22Rv1 (cell line): Measurements from ENCODE around the gene KLK6.

Experiments used
- H3K27ac ChIP-seq: fragments of 450-650 bp; 2 replicates; pipeline ENCODE4 v1.5.1; 2017
- CTCF ChIP-seq: fragments of 450-650 bp; IDR thresholded peaks from 2 replicates; pipeline ENCODE4 v1.5.1; 2017; ENCODE audit warnings: mild to moderate bottlenecking
- ZFX ChIP-seq: fragments of 450-650 bp; IDR thresholded peaks from 2 replicates; pipeline ENCODE4 v1.6.1; 2017; ENCODE audit warnings: antibody characterized with exemption, borderline replicate concordance

Gene KLK6

GRCh38 chr19:50969413-50969760 lies at the start of gene KLK6:
TSS of gene KLK6 (minus strand) at chr19:50969591. CDS start at chr19:50968104, 1,487 bp downstream.
- TF ChIP-seq CTCF, result no peak
- no peak for TF ChIP-seq ZFX
- H3K27ac ChIP-seq, result no peak within 1 kb of the TSS

DNA sequence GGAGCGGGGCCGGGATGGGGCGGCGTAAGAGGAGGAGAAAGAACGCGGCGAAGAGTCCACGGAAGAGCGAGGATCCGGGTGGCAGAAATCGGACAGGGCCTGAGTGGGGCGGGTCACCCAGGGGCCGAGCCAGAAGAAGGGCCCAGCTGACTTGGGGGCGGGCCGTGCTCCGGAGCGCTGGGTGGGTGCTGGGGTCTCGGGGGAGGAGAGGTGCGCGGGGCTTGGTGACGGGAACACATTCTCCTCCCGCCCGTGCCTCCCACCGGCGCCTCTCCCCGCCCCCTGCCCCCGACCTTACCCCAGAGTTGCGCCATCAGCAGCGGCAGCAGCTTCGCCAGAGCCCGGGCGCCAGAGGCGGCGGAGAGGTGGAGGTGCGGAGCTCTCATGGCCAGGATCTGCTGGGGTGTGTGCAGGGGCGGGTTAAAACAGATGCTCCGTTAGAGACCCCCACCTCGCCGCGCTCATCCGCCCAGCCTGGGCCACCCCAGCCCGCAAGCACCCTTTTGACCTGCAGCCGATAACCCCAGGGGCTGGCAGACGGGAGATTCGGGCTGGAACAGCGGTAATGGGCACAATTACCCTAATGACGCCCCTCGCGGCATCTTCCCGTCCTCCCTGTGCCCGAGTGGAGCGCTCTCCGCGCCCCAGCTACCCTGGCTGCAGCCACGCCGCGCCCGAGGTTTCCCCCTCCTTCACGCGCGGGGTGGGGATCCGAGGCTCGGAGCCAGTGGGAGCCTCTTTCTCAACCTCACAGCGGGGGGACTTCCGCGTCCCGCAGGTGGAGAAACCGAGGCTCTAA lies 49.6 kb upstream of the KLK6 start:
- no peak for TF ChIP-seq ZFX
- TF ChIP-seq CTCF, result no peak
- H3K27ac ChIP-seq, result no peak overlapping the region

- TF ChIP-seq ZFX (no peak), CTCF (peak; percentile 96)
- no peak overlapping the region for H3K27ac ChIP-seq
Observed at GRCh38 chr19:51016798-51017683, 47.6 kb upstream of the KLK6 start.

DNA sequence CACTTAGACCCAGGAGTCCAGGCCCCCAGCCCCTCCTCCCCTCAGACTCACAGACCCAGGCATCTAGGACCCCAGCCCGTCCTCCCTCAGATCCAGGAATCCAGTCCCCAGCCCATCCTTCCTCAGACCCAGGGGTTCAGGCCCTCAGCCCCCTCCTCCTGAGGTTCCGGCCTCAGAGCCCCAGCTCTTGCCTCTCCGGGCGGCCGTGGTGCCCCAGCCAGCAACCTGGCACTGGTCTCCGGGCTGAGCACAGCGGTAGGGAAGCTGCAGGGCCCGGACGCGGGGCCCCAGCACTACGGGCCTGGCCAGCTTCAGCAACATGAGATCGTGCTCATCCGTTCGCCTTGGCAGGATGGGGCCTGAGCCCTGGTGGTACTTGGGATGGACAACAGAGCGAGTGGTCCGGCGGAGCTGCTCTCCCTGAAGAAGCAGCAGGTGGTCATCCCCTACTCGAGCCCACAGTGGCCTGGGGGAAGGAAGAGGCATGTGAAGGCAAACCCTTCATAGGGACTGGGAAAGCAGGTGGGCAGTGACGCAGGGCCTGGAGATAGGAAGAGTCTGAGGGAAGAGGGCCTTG lies 46.4 kb upstream of the KLK6 start:
- no peak overlapping the region for H3K27ac ChIP-seq
- TF ChIP-seq CTCF, result no peak

DNA sequence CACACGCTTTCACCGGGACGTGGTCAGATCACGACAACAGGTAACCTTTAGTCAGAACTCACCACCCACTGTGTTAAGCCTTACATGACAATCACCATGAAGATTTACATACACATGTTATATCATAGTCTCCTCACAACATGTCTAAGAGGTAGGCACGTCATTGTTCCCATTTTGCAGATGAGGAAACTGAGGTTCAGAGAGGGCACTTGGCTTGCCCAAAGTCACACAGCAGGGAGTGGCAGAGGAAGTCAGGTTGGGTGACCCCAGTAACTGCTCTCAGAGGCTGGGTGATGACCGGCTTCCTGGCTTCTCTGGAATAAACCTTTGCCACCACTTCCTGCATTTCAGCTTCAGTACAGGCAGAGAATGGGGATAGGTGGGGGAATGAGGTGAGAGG lies 44.9 kb upstream of the KLK6 start:
- TF ChIP-seq CTCF (no peak), ZFX (no peak)
- no peak overlapping the region for H3K27ac ChIP-seq

GRCh38 chr19:51012661-51013190 lies 43.3 kb upstream of the KLK6 start:
- no peak for TF ChIP-seq ZFX
- no peak for TF ChIP-seq CTCF

More at GRCh38 chr19:51012661-51013190, 43.3 kb upstream of the KLK6 start:
- no peak overlapping the region for H3K27ac ChIP-seq
